Stomach (tissue), 4 donors: Measurements from ENCODE around the gene CACNA2D3.

Source experiments
- POLR2A ChIP-seq, 4 donors: fragments of 450-650 bp; IDR thresholded peaks; one replicate each; pipeline ENCODE4 v1.6.1; 2016; ENCODE audit warnings: antibody characterized with exemption in 4 of 4, control low read depth in 2 of 4, mild to moderate bottlenecking in 1 of 4, moderate library complexity in 1 of 4
- POLR2AphosphoS5 ChIP-seq, 3 donors: sonication (generic); formaldehyde crosslinking; IDR thresholded peaks; one replicate each; pipeline ENCODE4 v1.6.1; 2016; ENCODE audit warnings: antibody characterized with exemption in 3 of 3
- TF ChIP-seq, protein P1 (sequence below), 7 experiments: fragments of 450-650 bp in 4 of 7; fragments of 200-600 bp in 3 of 7; sonication (generic) in 3 of 7; IDR thresholded peaks; one replicate each; pipeline ENCODE4 v1.5.1; 2016 to 2019; ENCODE audit warnings: antibody characterized with exemption in 7 of 7, control low read depth in 2 of 7, mild to moderate bottlenecking in 1 of 7

DNA sequence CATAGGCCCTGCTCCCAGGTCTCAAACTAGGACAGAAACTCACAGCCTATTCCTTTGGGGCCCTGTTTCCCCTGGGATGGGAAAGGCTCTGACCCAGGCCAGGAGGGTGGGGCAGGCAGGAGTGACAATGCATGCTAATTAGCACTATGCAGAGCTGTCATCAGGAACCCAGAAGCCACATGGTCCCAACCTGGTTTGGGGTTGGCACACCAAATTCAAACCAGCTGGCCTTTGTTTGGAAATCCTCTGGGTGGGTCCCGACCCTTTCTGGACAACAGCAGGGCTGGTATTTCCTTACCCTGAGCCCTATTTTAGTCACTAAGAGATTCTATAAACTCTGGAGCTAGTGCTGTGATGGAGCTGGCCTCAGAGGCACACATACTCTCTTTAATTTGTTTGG is 639.3 kb downstream of the CACNA2D3 start:
- TF ChIP-seq, protein P1, sequence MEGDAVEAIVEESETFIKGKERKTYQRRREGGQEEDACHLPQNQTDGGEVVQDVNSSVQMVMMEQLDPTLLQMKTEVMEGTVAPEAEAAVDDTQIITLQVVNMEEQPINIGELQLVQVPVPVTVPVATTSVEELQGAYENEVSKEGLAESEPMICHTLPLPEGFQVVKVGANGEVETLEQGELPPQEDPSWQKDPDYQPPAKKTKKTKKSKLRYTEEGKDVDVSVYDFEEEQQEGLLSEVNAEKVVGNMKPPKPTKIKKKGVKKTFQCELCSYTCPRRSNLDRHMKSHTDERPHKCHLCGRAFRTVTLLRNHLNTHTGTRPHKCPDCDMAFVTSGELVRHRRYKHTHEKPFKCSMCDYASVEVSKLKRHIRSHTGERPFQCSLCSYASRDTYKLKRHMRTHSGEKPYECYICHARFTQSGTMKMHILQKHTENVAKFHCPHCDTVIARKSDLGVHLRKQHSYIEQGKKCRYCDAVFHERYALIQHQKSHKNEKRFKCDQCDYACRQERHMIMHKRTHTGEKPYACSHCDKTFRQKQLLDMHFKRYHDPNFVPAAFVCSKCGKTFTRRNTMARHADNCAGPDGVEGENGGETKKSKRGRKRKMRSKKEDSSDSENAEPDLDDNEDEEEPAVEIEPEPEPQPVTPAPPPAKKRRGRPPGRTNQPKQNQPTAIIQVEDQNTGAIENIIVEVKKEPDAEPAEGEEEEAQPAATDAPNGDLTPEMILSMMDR (IDR thresholded peaks at IDR 0.05): no peak
- TF ChIP-seq POLR2A (IDR thresholded peaks at IDR 0.05) (no peak), POLR2AphosphoS5 (IDR thresholded peaks at IDR 0.05) (no peak)
